ENCODE measurements around the gene RPS16.

RPS16 gene

DNA sequence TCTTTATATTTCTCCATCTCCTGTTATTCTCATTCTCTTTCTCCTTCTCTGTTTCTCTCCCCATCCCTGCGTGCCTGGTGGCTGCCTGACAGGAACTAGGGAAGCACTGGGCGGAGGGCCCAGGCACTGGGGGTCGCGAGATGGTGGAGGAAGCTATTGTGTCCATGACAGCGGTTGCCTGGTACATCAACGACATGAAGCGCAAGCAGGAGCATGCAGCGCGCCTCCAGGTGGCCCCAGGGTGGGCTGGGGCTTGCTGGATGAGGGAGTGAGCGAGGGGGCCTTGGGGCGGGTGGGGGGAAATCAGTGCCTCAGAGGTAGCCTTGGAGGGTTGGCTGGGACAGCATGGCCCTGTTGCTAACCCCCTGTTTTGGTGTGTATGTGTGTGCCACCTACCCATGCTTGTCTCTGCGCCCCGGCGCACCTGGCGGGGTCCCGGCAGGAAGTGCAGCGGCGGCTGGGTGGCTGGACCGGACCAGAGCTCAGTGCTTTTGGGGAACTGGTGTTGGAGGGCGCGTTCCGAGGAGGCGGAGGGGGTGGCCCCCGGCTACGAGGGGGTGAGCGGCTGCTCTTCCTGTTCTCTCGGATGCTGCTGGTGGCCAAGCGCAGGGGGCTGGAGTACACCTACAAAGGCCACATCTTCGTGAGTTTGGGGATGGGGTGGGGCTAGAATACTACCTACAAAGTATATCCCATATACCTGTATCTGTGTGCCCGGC, 18.1 kb downstream of the RPS16 start:
- DNase-seq, result no peak

DNA sequence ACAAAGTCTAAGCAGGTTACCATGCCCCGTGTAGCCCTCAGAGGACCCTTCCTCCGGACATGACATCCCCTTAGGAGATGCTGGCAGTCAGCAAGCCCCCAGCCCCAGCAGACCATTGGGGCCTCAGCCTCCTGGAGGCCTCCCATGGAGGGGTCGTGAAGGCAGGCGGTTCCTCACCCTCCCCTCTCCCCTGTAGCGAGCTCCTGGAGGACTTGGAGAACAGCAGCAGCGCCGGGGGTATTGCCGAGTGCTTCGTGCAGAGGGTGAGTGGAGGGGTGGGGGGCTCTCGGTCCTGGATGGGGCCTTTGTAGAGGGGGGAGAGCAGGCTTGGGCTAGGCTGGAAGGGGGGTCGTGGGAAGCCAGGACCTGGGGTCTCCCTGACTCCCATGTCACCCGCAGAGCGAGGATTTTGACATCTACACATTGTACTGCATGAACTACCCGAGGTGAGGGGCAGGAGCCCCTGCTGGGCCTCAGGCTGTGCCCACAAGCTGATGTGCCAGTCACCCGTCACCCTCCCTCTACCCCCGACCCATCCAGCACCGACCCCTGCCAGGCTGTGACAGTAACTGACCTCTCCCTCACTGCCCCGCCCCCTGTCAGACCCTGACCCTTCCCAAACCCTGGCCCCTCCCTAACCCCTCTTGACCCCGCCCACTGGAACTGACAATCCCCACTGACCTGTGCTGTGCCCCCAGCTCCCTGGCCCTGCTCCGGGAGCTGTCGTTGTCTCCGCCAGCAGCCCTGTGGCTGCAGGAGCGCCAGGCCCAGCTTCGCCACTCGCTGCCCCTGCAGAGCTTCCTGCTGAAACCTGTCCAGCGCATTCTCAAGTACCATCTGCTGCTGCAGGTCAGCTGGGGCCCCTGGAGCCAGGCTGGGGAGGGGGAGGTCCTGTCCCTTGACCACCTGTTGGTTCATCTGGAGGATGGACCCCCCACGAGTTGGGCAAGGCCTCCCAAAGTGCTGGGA, 19.3 kb downstream of the RPS16 start:
- DNase-seq, result no peak

DNA sequence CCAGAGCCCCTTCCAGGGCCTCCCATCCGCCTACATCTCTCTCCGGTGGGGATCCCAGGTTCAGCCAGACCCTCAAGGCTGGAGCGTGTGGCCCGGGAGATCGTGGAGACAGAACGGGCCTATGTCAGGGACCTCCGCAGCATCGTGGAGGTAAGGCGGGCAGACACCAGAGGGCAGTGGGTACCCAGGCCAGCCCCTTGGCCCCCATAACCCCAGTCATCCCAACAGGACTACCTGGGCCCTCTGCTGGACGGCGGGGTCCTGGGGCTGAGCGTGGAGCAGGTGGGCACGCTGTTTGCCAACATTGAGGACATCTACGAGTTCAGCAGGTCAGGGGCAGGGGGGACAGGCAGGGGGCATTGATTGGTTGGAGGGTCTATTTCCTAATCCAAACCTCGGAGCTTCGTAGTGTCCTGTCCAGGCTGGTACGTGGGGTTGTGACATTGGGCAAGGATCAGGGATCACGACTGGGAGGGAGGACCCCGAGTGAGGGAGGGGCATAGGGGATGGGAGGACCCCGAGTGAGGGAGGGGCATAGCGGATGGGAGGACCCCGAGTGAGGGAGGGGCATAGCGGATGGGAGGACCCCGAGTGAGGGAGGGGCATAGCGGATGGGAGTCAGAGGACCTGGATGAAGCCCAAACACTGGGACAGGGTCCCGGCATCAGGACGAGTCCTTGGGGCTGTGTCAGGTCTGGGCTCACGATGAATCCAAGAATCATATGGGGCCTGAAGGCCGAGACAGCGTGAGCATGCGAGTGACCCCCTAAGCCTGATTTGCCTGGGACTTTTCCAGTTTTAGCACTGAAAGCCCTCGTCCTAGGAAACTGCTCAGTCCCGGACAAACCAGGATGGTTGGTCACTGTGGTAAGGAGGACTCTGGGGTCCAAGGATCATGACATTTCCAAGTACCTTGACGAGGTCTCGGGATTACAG, 20.4 kb downstream of the RPS16 start:
- no peak for DNase-seq

DNA sequence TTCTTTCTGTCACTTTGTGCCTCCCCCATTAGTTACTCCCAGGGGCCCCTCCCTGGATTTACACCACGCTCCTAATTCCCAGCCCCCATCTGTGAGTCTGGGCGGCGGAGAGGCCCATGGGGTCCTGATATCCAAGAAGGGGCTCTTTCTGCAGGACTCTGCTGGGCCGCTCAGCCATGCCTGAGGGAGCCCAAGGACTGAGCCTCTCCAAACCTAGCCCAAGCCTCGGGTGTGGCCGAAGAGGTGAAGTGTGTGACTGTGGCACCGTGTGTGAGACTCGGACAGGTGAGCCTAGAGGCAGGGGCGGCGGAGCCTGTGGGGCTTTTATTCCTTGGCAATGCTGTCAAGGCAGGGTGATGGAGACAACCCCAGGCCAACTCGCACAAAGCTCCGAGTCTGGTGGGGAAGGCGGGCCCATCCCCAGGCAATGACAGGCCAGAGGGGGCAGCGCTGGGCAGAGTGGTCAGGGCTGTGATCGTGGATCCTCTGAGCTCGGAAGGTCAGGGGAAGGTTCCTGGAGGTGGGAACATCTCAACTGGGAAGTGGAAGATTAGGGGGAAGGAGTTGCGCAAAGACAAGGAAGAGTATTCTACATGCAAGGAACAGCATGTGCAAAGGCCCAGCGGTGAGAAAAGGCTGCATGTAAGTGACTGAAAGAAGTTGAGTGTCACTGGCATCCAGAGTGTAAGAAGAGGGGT, 21.7 kb downstream of the RPS16 start:
- no peak for DNase-seq

DNA sequence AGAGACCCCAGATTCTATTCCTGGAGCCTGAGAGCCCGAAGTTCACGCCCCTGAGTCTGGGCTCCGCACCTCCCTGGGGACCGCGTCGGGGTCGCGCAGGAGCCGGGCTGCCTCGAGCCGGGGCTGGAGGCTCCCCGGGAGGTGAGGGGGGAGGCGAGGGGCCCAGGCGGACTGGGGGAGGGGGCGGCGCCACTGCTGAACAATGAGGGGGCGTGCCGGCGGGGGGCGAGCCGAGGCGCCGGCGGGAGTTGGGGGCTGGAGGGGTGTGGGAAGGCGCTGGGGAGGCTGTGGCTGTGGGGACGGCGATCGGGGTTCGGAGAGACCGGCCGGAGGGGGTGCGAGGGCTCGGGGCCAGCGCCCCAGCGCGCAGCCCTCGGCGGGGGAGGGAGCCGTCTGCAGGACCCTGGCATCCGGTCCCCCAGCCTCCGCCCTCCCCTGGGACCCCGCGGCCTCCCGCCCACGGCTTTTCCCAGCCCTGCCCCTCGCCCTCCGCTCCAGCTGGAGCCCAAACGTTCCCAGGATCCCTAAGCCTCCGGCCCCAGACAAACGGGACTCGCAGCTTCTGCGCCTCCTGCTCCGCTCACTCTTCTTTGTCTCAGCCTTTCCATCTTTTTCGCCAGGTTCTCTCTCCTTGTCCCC, 22.4 kb downstream of the RPS16 start:
- no peak for DNase-seq

DNA sequence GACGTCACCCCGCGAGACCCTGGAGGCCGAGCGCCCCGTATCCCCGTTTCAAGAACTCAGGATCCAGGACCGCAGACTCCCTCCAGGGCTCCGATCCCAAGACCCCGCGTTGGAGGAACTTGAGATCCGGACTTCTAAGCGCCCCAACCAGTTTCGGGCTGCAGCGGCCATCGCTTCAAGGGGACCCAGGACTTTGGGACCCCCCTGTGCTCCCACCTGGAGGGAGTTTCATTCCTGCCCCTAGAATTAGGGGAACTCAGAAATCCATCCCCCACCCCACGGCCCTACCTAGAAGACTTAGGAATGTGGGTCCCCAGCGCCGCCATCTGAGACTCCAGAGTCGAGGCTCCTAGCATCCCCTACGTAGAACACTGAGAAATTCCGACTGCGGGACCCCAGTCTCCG, 22.9 kb downstream of the RPS16 start:
- no peak for DNase-seq

DNA sequence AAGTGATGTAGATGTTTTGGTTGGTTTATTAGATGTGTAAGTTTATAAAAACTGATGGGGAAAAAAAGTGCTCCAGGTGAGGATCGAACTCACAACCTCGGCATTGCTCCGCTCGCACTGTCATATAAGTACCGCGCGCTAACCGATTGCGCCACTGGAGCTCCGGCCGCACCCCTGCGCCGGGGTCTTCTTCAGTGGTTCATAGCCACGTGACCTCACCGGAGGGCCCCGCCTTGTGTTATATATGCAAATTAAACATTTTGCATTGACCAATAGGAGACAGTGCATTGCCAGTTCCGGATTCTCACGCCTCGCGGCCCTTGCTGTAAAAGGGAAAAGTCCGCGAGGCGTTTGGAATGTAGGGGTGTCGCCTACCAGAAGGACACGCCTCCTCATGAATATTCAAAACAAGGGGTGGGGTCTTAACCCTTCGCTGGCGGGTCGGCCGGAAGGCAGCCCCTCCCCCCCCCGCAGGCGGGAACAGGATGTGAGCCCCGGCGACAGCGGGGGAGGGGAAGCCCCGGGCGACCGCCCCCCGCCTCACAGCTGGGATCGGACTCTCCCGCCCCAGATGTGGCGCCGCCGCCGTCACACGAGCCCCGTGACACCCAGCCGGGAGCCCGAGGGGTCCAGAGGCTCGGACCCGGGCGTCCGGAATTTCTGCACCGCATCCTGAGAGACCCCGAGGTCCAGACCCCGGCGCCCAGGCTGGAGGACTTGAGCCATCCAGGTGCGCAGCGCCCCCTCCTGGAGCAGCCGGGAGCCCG, 23.5 kb downstream of the RPS16 start, which contains the start of gene PLEKHG2:
PLEKHG2 (plus strand) TSS at position 570 of the 767 bp plus-strand sequence. CDS start 1,418 bp downstream, outside the sequence.
- DNase-seq, result peak; percentile 95

DNA sequence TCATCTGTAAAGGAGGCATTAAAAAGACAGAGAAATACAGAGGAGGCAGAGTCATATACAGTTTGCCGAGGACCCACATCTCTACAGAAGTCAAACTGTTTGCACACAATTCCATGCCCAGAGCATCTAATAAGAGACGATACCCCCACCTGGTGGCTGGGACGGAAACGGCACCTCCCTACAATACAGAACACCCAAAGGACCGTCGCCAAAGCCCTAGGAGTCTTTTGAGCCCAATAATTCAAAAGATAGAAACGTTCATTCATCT, 24.0 kb downstream of the RPS16 start:
- DNase-seq, result peak; percentile 90

DNA sequence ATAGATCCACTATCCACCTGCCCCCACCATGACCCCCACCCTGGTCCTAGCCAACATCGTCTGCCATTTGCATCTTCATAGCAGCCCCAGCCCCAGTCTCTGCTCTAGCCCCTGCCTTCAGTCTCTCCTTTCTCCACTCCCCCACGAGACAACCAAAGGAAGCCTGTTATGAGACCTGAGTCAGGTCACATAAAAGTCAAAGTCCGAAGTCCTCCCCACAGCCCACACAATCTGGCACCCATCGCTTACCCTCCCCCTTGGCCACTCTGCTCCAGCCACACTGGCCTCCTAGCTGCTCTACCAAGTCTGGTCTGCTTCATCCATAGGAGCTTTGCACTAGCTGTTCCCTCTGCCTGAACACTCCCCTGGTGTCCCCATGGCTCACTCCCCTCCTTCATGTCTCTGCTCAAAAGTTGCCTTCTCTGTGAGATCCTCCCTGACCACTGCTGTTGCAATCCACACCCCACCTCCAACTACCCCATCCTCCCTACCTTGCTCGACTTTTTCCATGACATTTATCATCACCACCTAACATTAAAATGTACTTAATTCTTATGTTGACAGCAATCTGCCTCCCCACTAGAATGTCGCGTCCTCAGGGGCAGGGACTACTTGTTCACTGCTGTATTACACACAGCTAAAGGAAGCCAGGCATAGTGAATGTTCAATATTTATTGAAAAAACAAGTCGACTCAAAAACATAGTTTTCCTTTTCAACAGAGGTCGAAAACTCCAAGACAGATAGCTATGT, 24.5 kb downstream of the RPS16 start:
- DNase-seq, result no peak

DNA sequence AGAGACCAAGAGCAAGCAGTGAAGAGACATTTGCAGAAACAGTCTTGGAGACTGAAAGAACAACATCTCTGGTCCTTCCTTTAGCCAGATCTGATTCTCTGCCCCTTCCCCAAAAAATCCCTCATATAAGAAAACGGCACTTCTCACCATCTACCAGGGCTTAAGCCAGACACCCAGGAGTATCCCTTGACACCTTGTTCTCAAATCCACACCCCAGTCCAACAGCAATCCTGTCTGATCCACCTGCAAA, 25.0 kb downstream of the RPS16 start:
- no peak for DNase-seq

DNA sequence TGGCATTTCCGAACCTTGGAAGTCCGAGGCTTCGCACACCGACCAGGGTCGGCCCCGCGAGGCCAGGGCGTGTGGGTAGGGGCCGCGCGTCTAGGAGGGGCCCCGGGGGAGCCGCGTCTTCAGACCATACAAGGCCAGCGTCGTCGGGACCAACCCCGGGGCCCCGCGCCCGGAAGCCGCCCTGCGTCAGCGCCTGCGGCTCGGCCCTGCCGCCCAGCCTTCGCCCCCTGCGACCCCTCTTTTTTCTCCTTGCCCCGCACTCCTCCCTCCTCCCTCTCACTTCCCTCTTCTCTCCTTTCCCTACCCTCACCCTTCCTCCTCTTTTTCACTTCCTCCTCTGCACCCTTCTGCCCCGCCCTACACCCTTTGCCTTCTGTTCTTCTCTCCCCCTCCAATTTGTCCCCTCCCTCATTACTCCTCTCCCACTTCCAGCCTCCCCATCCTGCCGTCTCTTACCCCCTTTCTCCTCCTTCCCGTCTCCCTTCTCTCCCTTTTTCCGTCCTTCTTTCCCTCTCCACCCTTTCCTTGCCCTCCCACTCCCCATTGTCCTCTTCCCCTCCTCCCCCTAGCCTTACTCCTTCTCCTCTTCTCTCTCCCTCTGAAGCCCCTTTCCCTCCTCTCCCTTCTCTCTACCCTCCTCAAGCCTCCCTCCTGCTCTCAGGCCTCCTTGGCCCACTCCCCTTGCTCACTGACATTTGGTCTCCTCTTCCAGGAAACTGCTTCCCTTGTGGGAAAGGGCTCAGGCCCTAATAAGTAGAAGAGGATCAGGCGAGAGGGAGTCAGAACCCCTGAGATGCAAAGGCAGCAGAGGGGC, 25.5 kb downstream of the RPS16 start:
- DNase-seq, result peak; percentile 69

DNA sequence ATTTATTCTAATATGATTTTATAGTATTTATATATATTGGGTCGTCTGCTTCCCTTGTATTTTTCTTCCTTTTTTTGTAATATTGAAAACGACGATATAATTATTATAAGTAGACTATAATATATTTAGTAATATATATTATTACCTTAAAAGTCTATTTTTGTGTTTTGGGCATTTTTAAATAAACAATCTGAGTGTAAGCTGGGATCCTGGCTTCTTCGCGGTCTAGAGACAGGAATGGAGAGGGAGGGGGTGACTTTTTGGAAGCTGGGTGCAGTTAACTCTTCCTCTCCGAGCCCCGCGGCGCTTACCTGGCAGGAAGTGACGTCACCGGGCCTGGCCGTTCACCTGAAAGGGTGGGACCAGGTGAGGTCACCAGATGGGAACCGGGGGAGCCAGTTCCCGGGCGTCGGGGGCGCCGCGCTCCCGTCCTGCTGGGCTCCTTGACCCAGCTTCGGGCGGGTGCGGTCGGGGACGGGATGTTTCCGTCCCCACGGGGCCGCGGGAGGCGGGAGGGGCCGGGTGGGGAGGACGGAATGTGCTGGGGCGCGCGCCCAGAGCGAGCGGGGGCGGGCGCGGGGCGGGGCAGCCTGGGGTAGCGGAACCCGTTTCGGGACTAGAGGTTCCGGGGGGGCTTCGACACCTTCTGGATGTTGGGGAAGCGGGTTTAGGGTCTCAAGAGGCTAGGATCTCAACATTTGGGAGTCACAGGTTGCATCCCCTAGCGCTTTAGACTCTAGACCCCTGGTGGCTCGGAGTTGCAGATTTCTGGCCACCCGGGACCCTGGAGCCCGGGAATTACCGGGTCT, 26.3 kb downstream of the RPS16 start:
- peak; percentile 87 for DNase-seq

DNA sequence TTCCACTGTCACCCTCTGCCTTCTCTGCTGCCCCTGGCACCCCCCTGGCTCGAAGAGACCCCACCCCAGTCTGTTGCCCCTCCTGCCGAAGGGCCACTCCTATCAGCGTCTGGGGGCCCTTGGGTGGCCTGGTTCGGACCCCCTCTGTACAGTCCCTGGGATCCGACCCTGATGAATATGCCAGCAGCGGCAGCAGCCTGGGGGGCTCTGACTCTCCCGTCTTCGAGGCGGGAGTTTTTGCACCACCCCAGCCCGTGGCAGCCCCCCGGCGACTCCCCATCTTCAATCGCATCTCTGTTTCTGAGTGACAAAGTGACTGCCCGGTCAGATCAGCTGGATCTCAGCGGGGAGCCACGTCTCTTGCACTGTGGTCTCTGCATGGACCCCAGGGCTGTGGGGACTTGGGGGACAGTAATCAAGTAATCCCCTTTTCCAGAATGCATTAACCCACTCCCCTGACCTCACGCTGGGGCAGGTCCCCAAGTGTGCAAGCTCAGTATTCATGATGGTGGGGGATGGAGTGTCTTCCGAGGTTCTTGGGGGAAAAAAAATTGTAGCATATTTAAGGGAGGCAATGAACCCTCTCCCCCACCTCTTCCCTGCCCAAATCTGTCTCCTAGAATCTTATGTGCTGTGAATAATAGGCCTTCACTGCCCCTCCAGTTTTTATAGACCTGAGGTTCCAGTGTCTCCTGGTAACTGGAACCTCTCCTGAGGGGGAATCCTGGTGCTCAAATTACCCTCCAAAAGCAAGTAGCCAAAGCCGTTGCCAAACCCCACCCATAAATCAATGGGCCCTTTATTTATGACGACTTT, 27.1 kb downstream of the RPS16 start:
- DNase-seq, result peak; percentile 44

DNA sequence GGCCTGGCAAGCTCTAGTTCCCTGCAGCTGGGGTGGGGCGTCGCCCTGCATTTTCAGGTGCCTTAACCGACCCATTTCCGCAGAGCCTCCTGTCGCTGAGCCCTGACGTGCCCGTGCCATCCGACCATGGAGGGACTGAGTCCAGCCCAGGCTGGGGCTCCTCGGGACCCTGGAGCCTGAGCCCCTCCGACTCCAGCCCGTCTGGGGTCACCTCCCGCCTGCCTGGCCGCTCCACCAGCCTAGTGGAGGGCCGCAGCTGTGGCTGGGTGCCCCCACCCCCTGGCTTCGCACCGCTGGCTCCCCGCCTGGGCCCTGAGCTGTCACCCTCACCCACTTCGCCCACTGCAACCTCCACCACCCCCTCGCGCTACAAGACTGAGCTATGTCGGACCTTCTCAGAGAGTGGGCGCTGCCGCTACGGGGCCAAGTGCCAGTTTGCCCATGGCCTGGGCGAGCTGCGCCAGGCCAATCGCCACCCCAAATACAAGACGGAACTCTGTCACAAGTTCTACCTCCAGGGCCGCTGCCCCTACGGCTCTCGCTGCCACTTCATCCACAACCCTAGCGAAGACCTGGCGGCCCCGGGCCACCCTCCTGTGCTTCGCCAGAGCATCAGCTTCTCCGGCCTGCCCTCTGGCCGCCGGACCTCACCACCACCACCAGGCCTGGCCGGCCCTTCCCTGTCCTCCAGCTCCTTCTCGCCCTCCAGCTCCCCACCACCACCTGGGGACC, 27.9 kb downstream of the RPS16 start:
- DNase-seq, result peak; percentile 54

DNA sequence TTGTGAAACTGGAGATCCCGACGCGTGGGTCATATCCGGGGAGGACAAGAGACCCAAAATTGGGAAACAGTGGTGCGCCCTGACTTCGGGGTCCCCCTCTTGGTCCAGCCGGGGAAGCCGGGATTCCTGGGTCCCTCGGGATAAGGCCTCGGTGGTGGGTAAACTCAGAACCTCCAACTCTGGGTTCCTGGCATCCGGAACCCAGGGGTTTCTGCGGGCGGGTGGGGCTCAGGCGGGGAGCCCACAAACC, 28.4 kb downstream of the RPS16 start:
- no peak for DNase-seq

DNA sequence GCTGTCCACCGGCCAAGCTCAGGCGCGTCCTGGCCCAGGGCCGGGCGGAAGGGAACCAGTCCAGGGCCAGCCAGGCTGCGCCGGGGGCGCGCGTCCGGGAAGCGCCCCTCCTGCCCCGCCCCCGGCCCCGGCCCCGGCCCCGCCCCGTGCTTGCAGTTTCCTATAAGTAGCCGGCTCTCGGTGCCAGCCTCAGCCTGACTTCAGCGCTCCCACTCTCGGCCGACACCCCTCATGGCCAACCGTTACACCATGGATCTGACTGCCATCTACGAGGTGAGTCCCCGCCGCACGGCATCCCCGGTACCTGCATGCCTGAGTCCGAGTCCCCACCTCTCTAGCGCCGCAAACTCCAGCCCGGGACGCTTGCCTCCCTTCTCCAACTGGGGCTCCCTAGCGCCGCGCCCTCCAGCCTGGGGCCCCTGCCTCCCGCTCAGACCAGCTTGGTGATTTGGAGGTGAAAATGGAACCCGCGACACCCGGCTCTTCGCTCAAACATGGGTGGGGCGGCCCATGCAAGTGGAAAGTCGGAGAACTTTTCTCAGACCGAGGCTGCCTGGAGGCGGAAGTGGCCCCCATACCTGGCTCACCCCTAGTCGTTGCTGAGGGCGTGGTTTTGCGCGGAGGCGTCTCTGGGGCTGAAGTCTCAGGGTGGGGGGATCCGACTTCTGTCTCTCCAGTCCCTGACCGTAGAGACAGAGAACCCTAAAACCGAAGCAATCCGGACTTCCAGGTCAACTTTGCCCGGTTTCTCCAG, 28.9 kb downstream of the RPS16 start, which contains the start of gene ZFP36:
ZFP36 (plus strand) TSS at position 192 of the 754 bp plus-strand sequence; CDS start at position 250, 58 bp downstream.
- DNase-seq, result peak; percentile 93

All from T-helper 9 cell (primary cell).